ENCODE results near the gene NAP1L4. TPM values are rescaled to one million over a fixed set of nuclear protein-coding genes. Genes with fewer than 3 reads are reported as not detected.

NAP1L4 gene
- total RNA-seq, 1 experiment from 2014 or later: 203 TPM

Small RNA genes lying within 50 kb of the gene (small RNA-seq; reads per million reads assigned to genes)
- 1.9 to 6.1 reads per million in 2 experiments for gene SNORA54

Other genes with a start within 250 kb of the NAP1L4 start
- gene CDKN1C, start 106.6 kb downstream of the NAP1L4 start, total RNA-seq (2014; rRNA removed; shearing (Covaris generic)): 14.7 and 18.7 TPM in 2 replicates
- gene PHLDA2, start 62.9 kb downstream of the NAP1L4 start, total RNA-seq (2014; rRNA removed; shearing (Covaris generic)): 11.1 and 13.1 TPM in 2 replicates
- 103 and 109 TPM in 2 replicates for gene CARS1, start 65.1 kb upstream of the NAP1L4 start, total RNA-seq (2014; rRNA removed; shearing (Covaris generic))
- gene OSBPL5, start 173.0 kb upstream of the NAP1L4 start, total RNA-seq (2014; rRNA removed; shearing (Covaris generic)): 11.7 and 15.2 TPM in 2 replicates
- not detected in 2 replicates for gene MRGPRG, start 226.5 kb upstream of the NAP1L4 start, total RNA-seq (2014; rRNA removed; shearing (Covaris generic))
- gene MRGPRE, start 240.1 kb upstream of the NAP1L4 start, total RNA-seq (2014; rRNA removed; shearing (Covaris generic)): not detected in 2 replicates